Neural cell (in vitro differentiated cells): Measurements from ENCODE around the gene SHMT1. TPM values are rescaled to one million over a fixed set of nuclear protein-coding genes. Genes with fewer than 3 reads are reported as not detected.

Source experiments
- H2AFZ ChIP-seq: fragments of 200-600, 300-800 bp; sonication (generic), shearing (Covaris generic); 2 replicates; pipeline ENCODE4 v1.6.0; 2014; ENCODE audit warnings: low read depth, mild to moderate bottlenecking, antibody characterized with exemption, low read length, moderate library complexity
- H3F3A ChIP-seq: fragments of 200-600 bp; shearing (Covaris generic); 2 replicates; pipeline ENCODE4 v1.6.1; 2016; ENCODE audit warnings: mild to moderate bottlenecking, moderate library complexity, mixed read lengths, antibody characterized with exemption, low read length; ENCODE audit not compliant: insufficient read depth, poor library complexity, severe bottlenecking
- H3K27ac ChIP-seq: fragments of 200-600, 300-800 bp; sonication (generic), shearing (Covaris generic); 2 replicates; pipeline ENCODE4 v1.5.1; 2014; ENCODE audit warnings: mild to moderate bottlenecking, low read length, moderate library complexity
- H3K27me3 ChIP-seq: fragments of 300-800, 200-600 bp; sonication (generic), shearing (Covaris generic); 2 replicates; pipeline ENCODE4 v1.6.0; 2014; ENCODE audit warnings: mild to moderate bottlenecking, low read depth, low read length, moderate library complexity; ENCODE audit not compliant: insufficient read depth
- H3K36me3 ChIP-seq: fragments of 300-800, 200-600 bp; sonication (generic), shearing (Covaris generic); 2 replicates; pipeline ENCODE4 v1.5.1; 2014; ENCODE audit warnings: mild to moderate bottlenecking, antibody characterized with exemption, low read length, moderate library complexity; ENCODE audit not compliant: insufficient read depth
- H3K4me2 ChIP-seq: fragments of 300-800, 200-600 bp; sonication (generic), shearing (Covaris generic); 2 replicates; pipeline ENCODE4 v1.6.0; 2014; ENCODE audit warnings: mild to moderate bottlenecking, low read length
- H3K4me3 ChIP-seq: fragments of 300-800, 200-600 bp; sonication (generic), shearing (Covaris generic); 2 replicates; pipeline ENCODE4 v1.5.1; 2014; ENCODE audit warnings: mild to moderate bottlenecking, low read length, moderate library complexity
- H3K79me2 ChIP-seq: fragments of 200-600 bp; shearing (Covaris generic); replicated peaks from 2 replicates; pipeline ENCODE4 v1.6.0; 2014; ENCODE audit warnings: mild to moderate bottlenecking, low read length, moderate library complexity; ENCODE audit not compliant: insufficient read depth
- H3K9ac ChIP-seq: fragments of 300-800, 200-600 bp; sonication (generic), shearing (Covaris generic); 2 replicates; pipeline ENCODE4 v1.6.1; 2016; ENCODE audit warnings: mild to moderate bottlenecking, low read length, mixed read lengths
- H3K9me2 ChIP-seq: fragments of 200-600 bp; shearing (Covaris generic); 2 replicates; pipeline ENCODE4 v1.6.1; 2016; ENCODE audit warnings: mild to moderate bottlenecking, low read length, mixed read lengths; ENCODE audit not compliant: insufficient read depth
- H3K9me3 ChIP-seq: fragments of 200-600, 300-800 bp; sonication (generic), shearing (Covaris generic); 2 replicates; pipeline ENCODE4 v1.6.1; 2016; ENCODE audit warnings: mild to moderate bottlenecking, mixed run types, low read length, moderate library complexity, mixed read lengths
- H4K20me1 ChIP-seq: fragments of 200-600 bp; shearing (Covaris generic); 2 replicates; pipeline ENCODE4 v1.6.1; 2016; ENCODE audit warnings: mild to moderate bottlenecking, mixed run types; ENCODE audit not compliant: insufficient read depth
- CTCF ChIP-seq: fragments of 450-650 bp; IDR thresholded peaks from 2 replicates; pipeline ENCODE4 v1.5.1; 2014; ENCODE audit warnings: antibody characterized with exemption, mild to moderate bottlenecking, moderate library complexity; ENCODE audit not compliant: poor library complexity, severe bottlenecking
- EP300 ChIP-seq: fragments of 450-650 bp; conservative IDR thresholded peaks from 2 replicates; pipeline ENCODE4 v1.6.1; 2014; ENCODE audit warnings: antibody characterized with exemption, mild to moderate bottlenecking, moderate library complexity; ENCODE audit not compliant: poor library complexity, severe bottlenecking
- EZH2 ChIP-seq: fragments of 200-600, 300-800 bp; shearing (Covaris generic), sonication (generic); IDR thresholded peaks from 2 replicates; pipeline ENCODE4 v1.6.1; 2014; ENCODE audit warnings: antibody characterized with exemption, low read length, borderline replicate concordance, mild to moderate bottlenecking; ENCODE audit not compliant: insufficient read depth, poor library complexity, severe bottlenecking
- MXI1 ChIP-seq: fragments of 450-650 bp; conservative IDR thresholded peaks from 2 replicates; pipeline ENCODE4 v1.6.1; 2014; ENCODE audit warnings: antibody characterized with exemption, mild to moderate bottlenecking; ENCODE audit not compliant: poor library complexity, severe bottlenecking
- POLR2AphosphoS5 ChIP-seq: IDR thresholded peaks from 2 replicates; pipeline ENCODE4 v1.6.1; 2012
- RAD21 ChIP-seq: fragments of 450-650 bp; conservative IDR thresholded peaks from 2 replicates; pipeline ENCODE4 v1.6.1; 2014; ENCODE audit warnings: antibody characterized with exemption, mild to moderate bottlenecking, moderate library complexity
- REST ChIP-seq: IDR thresholded peaks from 2 replicates; pipeline ENCODE4 v1.6.1; 2012; ENCODE audit warnings: borderline replicate concordance
- SMC3 ChIP-seq: fragments of 450-650 bp; conservative IDR thresholded peaks from 2 replicates; pipeline ENCODE4 v1.6.1; 2014; ENCODE audit warnings: antibody characterized with exemption, mild to moderate bottlenecking, moderate library complexity; ENCODE audit not compliant: poor library complexity
- TAF1 ChIP-seq: IDR thresholded peaks from 2 replicates; pipeline ENCODE4 v1.6.1; 2012; ENCODE audit warnings: low read depth
- polyA plus RNA-seq: library from polyadenylated mRNA; depleted of rRNA; stranded (reverse); fragments of >200 nt; gene quantifications from 2 replicates; pipeline ENCODE4 v1.2.3, GENCODE V29; 2014

The SHMT1 gene
- polyA plus RNA-seq, 1 donor from 2014 or later, result 4.5 TPM

GRCh38 chr17:18326039-18326438 lies 37.3 kb downstream of the SHMT1 start:
- Histone ChIP-seq H3K4me3 (no peak overlapping the region), H3K9me3 (no peaks in the 10 kb centered on the region), H3K4me2 (no peak overlapping the region), H3K36me3 (no peaks in the 10 kb centered on the region), H3K27me3 (no peaks in the 10 kb centered on the region), H3K9ac (no peak overlapping the region), H3K27ac (no peak overlapping the region), H4K20me1 (no peaks in the 10 kb centered on the region), H3K79me2 (no peaks in the 10 kb centered on the region), H2AFZ (no peak overlapping the region), H3K9me2 (no peaks in the 10 kb centered on the region), H3F3A (no peaks in the 10 kb centered on the region)
- TF ChIP-seq MXI1 (no peak), EP300 (no peak), RAD21 (no peak), CTCF (no peak), SMC3 (no peak), TAF1 (no peak), REST (no peak)

GRCh38 chr17:18324140-18325050 lies 39.0 kb downstream of the SHMT1 start:
- Histone ChIP-seq H3K9me2 (no peaks in the 10 kb centered on the region), H3K36me3 (no peaks in the 10 kb centered on the region), H3K4me3 (no peak overlapping the region), H2AFZ (no peak overlapping the region), H3K27ac (no peak overlapping the region), H4K20me1 (no peaks in the 10 kb centered on the region), H3K9me3 (no peaks in the 10 kb centered on the region), H3K79me2 (no peaks in the 10 kb centered on the region), H3K9ac (no peak overlapping the region), H3K4me2 (no peak overlapping the region), H3K27me3 (no peaks in the 10 kb centered on the region), H3F3A (no peaks in the 10 kb centered on the region)
- TF ChIP-seq EP300 (no peak), POLR2AphosphoS5 (no peak), EZH2 (no peak), MXI1 (no peak), REST (no peak), SMC3 (no peak), TAF1 (no peak), RAD21 (no peak), CTCF (no peak)
